CD4-positive, CD25-positive, alpha-beta regulatory T cell (primary cell): ENCODE results near the gene KIAA0040. TPM values are rescaled to one million over a fixed set of nuclear protein-coding genes. Genes with fewer than 3 reads are reported as not detected.

ENCODE experiments used
- ATAC-seq, 2 donors: fragments of 150-1000 bp; cut with Tn5 transposase; one replicate each; pipeline ENCODE4 v1.10.0; 2021; ENCODE audit warnings: low read depth in 2 of 2, moderate number of reproducible peaks in 2 of 2, moderate library complexity in 1 of 2
- DNase-seq, 3 donors: peaks; one replicate each; pipeline versions ENCODE4 v3.0.0 to v3.0.0-alpha.2; 2012 to 2022; ENCODE audit warnings: mixed read lengths in 1 of 3
- H3K27ac ChIP-seq: one replicate; pipeline ENCODE4 v1.7.0; 2013; ENCODE audit warnings: mild to moderate bottlenecking, low read length; ENCODE audit not compliant: insufficient read depth, poor library complexity, severe bottlenecking
- H3K27me3 ChIP-seq: one replicate; pipeline ENCODE4 v1.7.0; 2013; ENCODE audit warnings: low read length; ENCODE audit not compliant: control insufficient read depth, insufficient read depth
- H3K36me3 ChIP-seq: one replicate; pipeline ENCODE4 v1.7.0; 2013; ENCODE audit warnings: mild to moderate bottlenecking, low read length, moderate library complexity; ENCODE audit not compliant: control insufficient read depth, insufficient read depth
- H3K4me1 ChIP-seq: 2 replicates; pipeline ENCODE4 v1.7.0; 2013; ENCODE audit warnings: mild to moderate bottlenecking, low read length; ENCODE audit not compliant: insufficient read depth, control insufficient read depth, poor library complexity, severe bottlenecking
- H3K4me3 ChIP-seq: one replicate; pipeline ENCODE4 v1.7.0; 2013; ENCODE audit warnings: low read depth, mild to moderate bottlenecking, low read length, moderate library complexity
- H3K9me3 ChIP-seq, 2 experiments: 1 replicate in 1 of 2; 2 replicates in 1 of 2; pipeline ENCODE4 v1.7.0; 2013; ENCODE audit warnings: low read length in 2 of 2, mild to moderate bottlenecking in 1 of 2, moderate library complexity in 1 of 2; ENCODE audit not compliant: control insufficient read depth in 2 of 2
- H3K27ac Mint-ChIP-seq, 3 donors: one replicate each; pipeline ENCODE4 v1.8.0; 2020 to 2022; ENCODE audit warnings: mild to moderate bottlenecking in 3 of 3, mixed read lengths in 3 of 3, moderate library complexity in 2 of 3
- H3K27me3 Mint-ChIP-seq: one replicate; pipeline ENCODE4 v1.8.0; 2022; ENCODE audit warnings: mild to moderate bottlenecking, mixed read lengths
- H3K36me3 Mint-ChIP-seq: one replicate; pipeline ENCODE4 v1.8.0; 2020; ENCODE audit warnings: mixed read lengths
- H3K4me1 Mint-ChIP-seq, 4 donors: one replicate each; pipeline ENCODE4 v1.8.0; 2020 to 2022; ENCODE audit warnings: mixed read lengths in 4 of 4, mild to moderate bottlenecking in 1 of 4
- H3K4me3 Mint-ChIP-seq, 4 donors: one replicate each; pipeline ENCODE4 v1.8.0; 2020 to 2022; ENCODE audit warnings: mild to moderate bottlenecking in 4 of 4, mixed read lengths in 4 of 4, moderate library complexity in 3 of 4
- H3K9me3 Mint-ChIP-seq, 7 donors: one replicate each; pipeline ENCODE4 v1.8.0; 2020 to 2022; ENCODE audit warnings: mixed read lengths in 7 of 7, mild to moderate bottlenecking in 3 of 7, moderate library complexity in 2 of 7
- polyA plus RNA-seq, 4 donors: library from polyadenylated mRNA; unstranded; fragments of 300-500 nt; fragmentation: Illumina TruSeq; gene quantifications; one replicate each; pipeline ENCODE4 v1.2.3, GENCODE V29; 2021
- total RNA-seq: library from RNA; stranded (reverse); gene quantifications from one replicate; pipeline ENCODE4 v1.2.3, GENCODE V29; 2022

The KIAA0040 gene
- 50.1 TPM for total RNA-seq
- polyA plus RNA-seq, result 10 to 100 TPM; 53.1 to 63.3 (median 57.1) TPM

- H3K9me3 ChIP-seq, result no peaks in the 10 kb centered on the region
- Mint-ChIP-seq H3K4me3 (peak within 1 kb of the TSS; percentile 99 to 100 (median 99)), H3K27ac (peak within 1 kb of the TSS; percentile 90 to 97 (median 95)), H3K4me1 (peaks cover 21 to 61% (median 36%) of the 10 kb centered on the region in 4 donors), H3K9me3 (no peaks in the 10 kb centered on the region), H3K27me3 (peaks cover 4% of the 10 kb centered on the region), H3K36me3 (peaks cover 20% of the 10 kb centered on the region)
- peak; percentile 42 to 75 (median 67) for DNase-seq
- peak within 1 kb of the TSS; percentile 95 for H3K4me3 ChIP-seq
- peak; percentile 51 to 64 for ATAC-seq
- peaks cover 5% of the 10 kb centered on the region for H3K36me3 ChIP-seq
- H3K4me1 ChIP-seq, result peaks cover 46% of the 10 kb centered on the region
- H3K27ac ChIP-seq, result peak within 1 kb of the TSS; percentile 80
- no peaks in the 10 kb centered on the region for H3K27me3 ChIP-seq
Measured at GRCh38 chr1:175192630-175193526, at the start of gene KIAA0040. TSS of gene KIAA0040 (minus strand) at chr1:175192776. CDS start at chr1:175161013, 31,763 bp downstream.

GRCh38 chr1:175237389-175237788 lies 44.8 kb upstream of the KIAA0040 start:
- Histone ChIP-seq H3K9me3 (no peaks in the 10 kb centered on the region), H3K27me3 (no peaks in the 10 kb centered on the region), H3K4me3 (no peak overlapping the region), H3K27ac (no peak overlapping the region), H3K4me1 (peaks cover 2% of the 10 kb centered on the region), H3K36me3 (no peaks in the 10 kb centered on the region)
- Mint-ChIP-seq H3K4me3 (no peak overlapping the region), H3K27me3 (peaks cover 27% of the 10 kb centered on the region), H3K4me1 (peaks cover 10 to 17% (median 10%) of the 10 kb centered on the region in 4 donors), H3K9me3 (peaks cover 0 to 8% (median 4%) of the 10 kb centered on the region in 7 donors), H3K27ac (no peak overlapping the region), H3K36me3 (no peaks in the 10 kb centered on the region)
- no peak for ATAC-seq
- peak in 1 of 3 donors; percentile 35 for DNase-seq

GRCh38 chr1:175234639-175235038 lies 42.1 kb upstream of the KIAA0040 start:
- Histone ChIP-seq H3K27ac (no peak overlapping the region), H3K4me1 (peaks cover 2% of the 10 kb centered on the region)

GRCh38 chr1:175232335-175232734 lies 39.8 kb upstream of the KIAA0040 start:
- H3K4me1 Mint-ChIP-seq, result peaks cover 7 to 14% (median 10%) of the 10 kb centered on the region in 4 donors

More at GRCh38 chr1:175234639-175235038, 42.1 kb upstream of the KIAA0040 start:
- no peaks in the 10 kb centered on the region for H3K9me3 ChIP-seq
- Mint-ChIP-seq H3K4me1 (peaks cover 10 to 17% (median 10%) of the 10 kb centered on the region in 4 donors), H3K27me3 (peaks cover 19% of the 10 kb centered on the region), H3K27ac (no peak overlapping the region), H3K4me3 (no peak overlapping the region), H3K9me3 (peaks cover 0 to 8% (median 2%) of the 10 kb centered on the region in 7 donors), H3K36me3 (no peaks in the 10 kb centered on the region)
- ATAC-seq (no peak), DNase-seq (no peak)
- no peaks in the 10 kb centered on the region for H3K27me3 ChIP-seq
- H3K4me3 ChIP-seq, result no peak overlapping the region
- no peaks in the 10 kb centered on the region for H3K36me3 ChIP-seq

GRCh38 chr1:175225805-175226129 lies 33.2 kb upstream of the KIAA0040 start:
- H3K4me1 ChIP-seq, result no peaks in the 10 kb centered on the region
- Mint-ChIP-seq H3K27ac (no peak overlapping the region), H3K4me1 (no peaks in the 10 kb centered on the region), H3K9me3 (no peaks in the 10 kb centered on the region), H3K4me3 (no peak overlapping the region), H3K36me3 (peaks cover 4% of the 10 kb centered on the region), H3K27me3 (peaks cover 4% of the 10 kb centered on the region)
- ATAC-seq (peak in 1 of 2 donors; percentile 22), DNase-seq (no peak)
- no peaks in the 10 kb centered on the region for H3K27me3 ChIP-seq
- H3K4me3 ChIP-seq, result no peak overlapping the region
- H3K9me3 ChIP-seq, result no peaks in the 10 kb centered on the region
- H3K36me3 ChIP-seq, result no peaks in the 10 kb centered on the region
- H3K27ac ChIP-seq, result no peak overlapping the region

More at GRCh38 chr1:175232335-175232734, 39.8 kb upstream of the KIAA0040 start:
- no peak overlapping the region for H3K27ac Mint-ChIP-seq
- H3K27me3 Mint-ChIP-seq, result peaks cover 15% of the 10 kb centered on the region
- no peak for ATAC-seq
- no peak overlapping the region for H3K4me3 Mint-ChIP-seq
- DNase-seq, result no peak
- no peaks in the 10 kb centered on the region for H3K27me3 ChIP-seq
- no peaks in the 10 kb centered on the region for H3K36me3 ChIP-seq
- H3K27ac ChIP-seq, result no peak overlapping the region
- no peaks in the 10 kb centered on the region for H3K9me3 ChIP-seq
- peaks cover 0 to 4% (median 0%) of the 10 kb centered on the region in 7 donors for H3K9me3 Mint-ChIP-seq
- H3K4me1 ChIP-seq, result peaks cover 2% of the 10 kb centered on the region
- peaks cover 4% of the 10 kb centered on the region for H3K36me3 Mint-ChIP-seq
- no peak overlapping the region for H3K4me3 ChIP-seq

DNA sequence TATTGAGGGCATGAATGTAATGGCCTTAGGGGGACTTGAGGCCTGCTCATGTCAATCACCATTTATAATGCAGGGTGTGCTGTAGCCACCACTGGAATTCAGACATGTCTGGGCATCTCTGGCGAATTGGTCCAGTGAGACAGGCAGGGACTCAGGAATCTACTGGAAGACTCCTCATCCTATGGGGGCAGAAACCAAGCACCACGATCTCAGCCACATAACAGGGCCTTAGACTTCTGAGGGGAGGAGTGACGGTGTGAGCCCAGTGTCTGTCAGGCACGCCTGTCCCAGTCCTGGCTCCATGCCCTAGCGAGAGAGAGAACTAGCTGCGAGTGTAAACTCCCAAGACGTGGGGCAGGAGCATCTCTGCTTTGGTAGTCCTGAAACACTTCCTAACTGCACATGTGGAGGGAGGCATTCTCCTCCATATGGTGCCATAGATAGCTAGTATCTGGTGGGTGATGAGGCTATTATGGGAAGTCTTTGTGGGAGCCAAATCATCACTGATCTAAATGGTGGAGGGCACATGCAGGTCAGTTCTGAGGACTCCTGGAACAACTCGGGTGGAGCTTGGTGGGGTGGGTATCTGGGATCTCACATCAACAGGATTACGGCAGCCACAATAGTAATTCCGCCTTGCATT lies 29.8 kb upstream of the KIAA0040 start:
- peaks cover 1% of the 10 kb centered on the region for H3K36me3 Mint-ChIP-seq

DNA sequence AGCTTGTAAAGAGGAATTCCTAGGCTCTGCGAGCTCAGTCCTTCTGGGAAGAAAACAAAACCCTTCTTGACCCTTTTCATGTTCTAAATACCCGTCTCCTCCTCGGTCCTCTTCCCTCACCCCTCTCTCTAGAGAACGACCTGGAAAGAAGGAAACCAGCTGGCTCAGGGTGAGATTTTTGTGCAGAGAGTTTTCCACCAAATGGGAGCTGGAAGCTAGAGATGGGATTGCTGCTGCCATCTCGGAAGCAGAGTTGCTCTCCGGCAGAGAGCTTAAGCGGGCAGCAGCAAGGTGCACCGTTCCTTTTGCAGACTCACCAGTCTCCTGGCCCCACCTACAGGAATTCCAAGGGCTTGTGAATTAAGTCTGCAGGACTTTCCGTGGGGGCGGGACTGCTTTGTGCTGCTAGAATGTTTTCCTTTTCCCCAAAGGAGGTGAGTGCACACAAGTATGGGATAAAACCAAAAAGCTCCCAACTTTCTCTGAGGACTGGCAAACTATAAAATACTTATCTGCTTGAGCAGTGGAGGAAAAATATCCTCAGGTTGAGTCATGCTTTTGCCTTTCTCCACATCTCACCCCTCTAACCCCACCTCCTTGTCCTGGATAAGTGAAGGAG lies 29.1 kb upstream of the KIAA0040 start:
- H3K4me1 Mint-ChIP-seq, result peaks cover 0 to 7% (median 5%) of the 10 kb centered on the region in 4 donors

More for the DNA sequence above, 29.8 kb upstream of the KIAA0040 start:
- Histone ChIP-seq H3K36me3 (no peaks in the 10 kb centered on the region), H3K4me3 (no peak overlapping the region), H3K4me1 (no peaks in the 10 kb centered on the region), H3K27me3 (no peaks in the 10 kb centered on the region), H3K9me3 (no peaks in the 10 kb centered on the region), H3K27ac (no peak overlapping the region)
- Mint-ChIP-seq H3K27me3 (peaks cover 4% of the 10 kb centered on the region), H3K4me3 (no peak overlapping the region), H3K4me1 (peaks cover 0 to 7% (median 5%) of the 10 kb centered on the region in 4 donors), H3K27ac (no peak overlapping the region), H3K9me3 (no peaks in the 10 kb centered on the region)
- ATAC-seq (no peak), DNase-seq (no peak)

More for the DNA sequence above, 29.1 kb upstream of the KIAA0040 start:
- no peaks in the 10 kb centered on the region for H3K27me3 ChIP-seq
- Mint-ChIP-seq H3K27me3 (no peaks in the 10 kb centered on the region), H3K4me3 (no peak overlapping the region), H3K9me3 (no peaks in the 10 kb centered on the region), H3K27ac (no peak overlapping the region), H3K36me3 (no peaks in the 10 kb centered on the region)
- no peaks in the 10 kb centered on the region for H3K9me3 ChIP-seq
- H3K27ac ChIP-seq, result no peak overlapping the region
- H3K4me1 ChIP-seq, result no peaks in the 10 kb centered on the region
- ATAC-seq (no peak), DNase-seq (no peak)
- no peaks in the 10 kb centered on the region for H3K36me3 ChIP-seq
- no peak overlapping the region for H3K4me3 ChIP-seq
